Epidermal melanocyte (primary cell): Measurements from ENCODE around the gene MACO1.
"Not testable (repeated sequence)": the region's sequence is repeated elsewhere in the genome, so short reads cannot be mapped to it uniquely, and the experiment has no call there.

Experiments used
- DNase-seq: peaks from one replicate; pipeline ENCODE4 v3.0.0; 2011; ENCODE audit warnings: low spot score; ENCODE audit not compliant: insufficient read length

The MACO1 gene

GRCh38 chr1:25458541-25459298 lies 28.0 kb downstream of the MACO1 start:
- DNase-seq: no peak

GRCh38 chr1:25460020-25460419 lies 29.3 kb downstream of the MACO1 start:
- DNase-seq: no peak

- DNase-seq: not testable (repeated sequence)
These were observed 30.1 kb downstream of the MACO1 start for GRCh38 chr1:25460816-25461215.

GRCh38 chr1:25461849-25462248 lies 31.2 kb downstream of the MACO1 start:
- no peak for DNase-seq

GRCh38 chr1:25462732-25463131 lies 32.0 kb downstream of the MACO1 start:
- no peak for DNase-seq

GRCh38 chr1:25467193-25467592 lies 36.5 kb downstream of the MACO1 start:
- DNase-seq: no peak

GRCh38 chr1:25467616-25468015 lies 36.9 kb downstream of the MACO1 start:
- DNase-seq: no peak

- DNase-seq: no peak
These were observed 37.3 kb downstream of the MACO1 start for GRCh38 chr1:25468033-25468432.

- DNase-seq: no peak
These were observed 38.5 kb downstream of the MACO1 start for GRCh38 chr1:25469177-25469576.

GRCh38 chr1:25472471-25472870 lies 41.8 kb downstream of the MACO1 start:
- no peak for DNase-seq

- no peak for DNase-seq
These were observed 43.0 kb downstream of the MACO1 start for GRCh38 chr1:25473653-25474225.

GRCh38 chr1:25474439-25475047 lies 43.8 kb downstream of the MACO1 start:
- no peak for DNase-seq

- DNase-seq: no peak
These were observed 45.7 kb downstream of the MACO1 start for GRCh38 chr1:25476186-25477097.

- DNase-seq: no peak
These were observed 46.8 kb downstream of the MACO1 start for GRCh38 chr1:25477448-25478034.

- DNase-seq: no peak
These were observed 47.9 kb downstream of the MACO1 start for GRCh38 chr1:25478633-25479032.

- no peak for DNase-seq
These were observed 50.9 kb downstream of the MACO1 start for GRCh38 chr1:25481625-25482024.

- no peak for DNase-seq
These were observed 51.5 kb downstream of the MACO1 start for GRCh38 chr1:25482211-25482610.

- no peak for DNase-seq
These were observed 53.4 kb downstream of the MACO1 start for GRCh38 chr1:25484096-25484495.

GRCh38 chr1:25484533-25484932 lies 53.8 kb downstream of the MACO1 start:
- no peak for DNase-seq

GRCh38 chr1:25485536-25486411 lies 55.1 kb downstream of the MACO1 start:
- no peak for DNase-seq
